Inflammatory macrophage (primary cell): ENCODE measurements around the gene CHD9NB.
A peak's percentile ranks its signal among the peaks of the same experiment; 100 is the strongest.

ENCODE experiments used
- DNase-seq, 2 donors: peaks; one replicate each; pipeline ENCODE4 v3.0.0-alpha.2; 2020 to 2022

CHD9NB gene

DNA sequence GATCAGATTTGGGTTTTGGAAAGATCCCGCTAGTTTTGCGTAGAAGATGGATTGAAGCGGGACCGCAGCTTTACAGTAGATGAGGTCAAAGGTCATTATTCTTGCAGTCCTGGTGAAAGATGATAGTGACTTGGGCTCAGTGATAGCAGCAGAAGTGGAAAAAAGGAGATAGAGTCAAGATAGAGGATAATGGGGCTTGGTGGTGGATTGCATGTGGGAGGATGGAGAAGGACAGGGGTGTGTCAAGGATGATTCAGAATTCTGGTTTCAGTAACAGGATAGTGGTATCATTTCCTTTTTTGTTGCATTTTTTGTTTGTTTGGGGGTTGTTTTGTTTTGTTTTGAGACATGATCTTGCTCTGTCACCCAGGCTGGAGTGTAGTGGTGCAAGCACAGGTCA, 28.7 kb downstream of the CHD9NB start:
- peak; percentile 32 to 41 for DNase-seq

DNA sequence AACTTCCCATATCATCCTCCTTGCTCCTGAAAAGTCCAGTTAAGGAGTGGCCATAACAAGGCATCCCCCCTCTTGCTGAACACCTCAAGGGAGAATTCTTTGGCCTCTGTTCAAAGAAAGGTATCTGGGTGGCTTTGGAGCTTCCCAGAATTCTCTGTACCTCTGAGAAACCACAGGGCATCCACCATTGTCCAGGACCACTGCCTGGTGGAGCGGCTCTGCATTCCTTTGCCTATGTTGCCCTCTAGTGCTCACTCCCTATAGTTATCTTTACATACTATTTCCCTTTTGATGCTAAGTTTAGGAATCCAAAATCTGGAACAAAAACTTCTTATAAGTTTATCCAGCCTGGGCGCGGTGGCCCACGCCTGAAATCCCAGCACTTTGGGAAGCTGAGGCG, 30.3 kb downstream of the CHD9NB start:
- DNase-seq, result peak; percentile 34 to 39

DNA sequence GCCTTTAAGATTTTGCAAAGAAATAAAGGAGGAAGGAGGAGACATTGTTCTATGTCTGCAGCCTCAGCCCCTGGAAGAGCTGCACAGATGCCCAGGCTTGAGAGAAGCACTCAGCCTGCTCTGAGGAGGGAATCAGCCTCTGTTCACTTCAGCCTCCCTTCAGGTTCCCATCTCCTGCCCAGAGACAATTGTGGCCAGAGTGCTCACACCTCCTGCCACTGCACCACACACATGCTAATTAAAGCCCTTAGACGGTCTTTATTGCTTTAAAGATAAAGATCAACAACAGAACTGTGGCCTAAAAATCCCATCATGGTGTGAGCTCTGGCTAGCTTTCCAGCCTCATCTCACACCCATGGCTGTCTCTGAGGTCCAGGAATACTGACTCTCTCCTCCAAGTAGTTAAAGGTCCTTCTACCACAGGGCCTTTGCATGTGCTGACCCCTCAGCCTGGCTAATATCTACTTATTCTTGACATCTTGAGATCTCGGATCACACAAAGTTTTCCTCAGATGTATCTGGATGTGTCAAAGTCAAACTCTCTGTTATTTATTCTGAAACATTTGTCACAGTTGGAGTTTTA, 33.8 kb downstream of the CHD9NB start:
- DNase-seq, result no peak

DNA sequence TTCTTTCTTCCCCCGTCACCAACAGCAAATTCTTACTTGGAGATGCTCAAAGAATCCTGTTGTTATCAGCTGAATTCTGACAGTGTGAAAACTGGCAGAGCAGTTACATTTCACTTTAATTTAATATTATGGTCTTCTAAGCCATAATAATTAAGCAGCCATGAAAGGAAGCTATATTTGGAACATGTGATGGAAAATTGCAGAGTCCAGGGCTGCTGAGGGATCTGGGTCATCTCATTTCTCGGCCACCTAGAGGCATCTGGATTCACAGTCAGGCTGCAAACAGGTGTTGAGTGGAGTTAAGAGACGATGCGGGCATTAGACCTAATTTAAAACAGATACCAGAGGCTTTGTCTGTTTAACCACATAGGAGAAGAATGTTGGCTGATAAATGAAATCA, 38.4 kb downstream of the CHD9NB start:
- DNase-seq, result no peak

DNA sequence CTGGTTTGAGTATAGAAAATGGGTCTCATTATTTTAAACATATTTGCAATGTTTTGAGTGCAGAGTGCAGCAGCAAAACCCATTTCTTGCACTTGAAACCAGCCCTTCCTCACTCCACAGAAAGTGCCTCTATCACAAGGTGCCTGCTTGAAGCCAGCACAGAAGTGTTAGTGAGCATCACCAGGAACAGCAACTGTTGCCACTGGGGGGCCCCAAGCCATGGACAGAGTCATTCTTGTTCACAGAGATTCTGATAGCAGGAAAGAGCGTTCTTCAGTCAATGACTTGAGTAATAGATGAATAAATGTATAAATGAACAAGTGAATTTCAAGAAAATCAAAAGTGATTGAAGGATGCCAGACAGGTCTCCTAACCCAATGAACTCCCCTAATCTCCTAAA, 45.6 kb downstream of the CHD9NB start:
- DNase-seq, result no peak

DNA sequence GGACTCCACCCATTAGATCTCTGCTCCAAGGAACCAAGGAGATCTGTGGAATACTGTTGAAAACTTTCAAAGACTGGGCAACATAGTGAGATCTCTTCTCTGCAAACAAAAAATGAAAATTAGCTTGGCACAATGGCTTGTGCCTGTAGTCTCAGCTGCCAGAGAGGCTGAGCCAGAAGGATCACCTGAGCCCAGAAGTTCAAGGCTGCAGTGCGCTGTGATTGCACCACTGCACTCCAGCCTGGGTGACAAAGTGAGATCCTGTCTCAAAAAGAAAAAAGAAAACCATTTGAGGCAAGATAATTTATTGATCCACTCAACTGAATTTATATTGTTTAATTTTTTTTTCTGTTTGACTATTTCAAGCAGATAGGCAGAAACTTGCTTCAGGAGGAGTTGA, 54.8 kb downstream of the CHD9NB start:
- no peak for DNase-seq

DNA sequence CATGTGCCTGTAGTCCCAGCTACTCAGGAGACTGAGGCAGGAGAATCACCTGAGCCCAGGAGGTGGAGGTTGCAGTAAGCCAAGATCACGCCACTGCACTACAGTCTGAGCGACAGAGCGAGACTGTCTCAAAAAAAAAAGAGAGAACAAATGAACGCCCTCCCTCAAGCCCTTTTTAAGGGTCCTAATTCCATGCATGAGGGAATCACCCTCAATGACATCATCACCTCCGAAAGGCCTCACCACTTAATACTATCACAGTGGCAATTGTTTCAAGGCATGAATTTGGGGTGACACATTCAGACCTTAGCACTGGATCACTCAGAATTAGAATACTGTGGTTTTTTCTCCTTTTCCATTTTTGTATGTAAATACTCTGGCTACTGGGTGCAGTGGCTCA, 57.8 kb downstream of the CHD9NB start:
- DNase-seq, result no peak

DNA sequence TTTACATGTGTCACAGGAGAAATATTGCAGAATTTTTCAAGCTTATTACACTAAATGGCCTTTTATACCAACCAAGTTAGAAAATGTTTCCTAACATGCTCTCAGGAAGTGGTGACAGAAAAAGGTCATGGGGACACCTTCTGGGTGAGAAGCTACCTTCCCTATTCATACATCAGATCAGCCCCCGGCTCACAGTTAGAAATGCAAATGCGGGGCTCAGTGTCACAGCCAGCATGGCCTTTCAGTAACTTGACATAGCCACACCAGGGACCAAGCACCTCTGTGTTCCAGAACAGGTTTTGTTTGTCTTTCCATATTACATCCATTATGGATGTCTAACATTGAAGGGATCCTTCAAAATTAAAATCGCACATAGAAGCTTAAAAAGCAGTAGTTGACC, 59.5 kb downstream of the CHD9NB start:
- DNase-seq, result peak in 1 of 2 donors; percentile 1

DNA sequence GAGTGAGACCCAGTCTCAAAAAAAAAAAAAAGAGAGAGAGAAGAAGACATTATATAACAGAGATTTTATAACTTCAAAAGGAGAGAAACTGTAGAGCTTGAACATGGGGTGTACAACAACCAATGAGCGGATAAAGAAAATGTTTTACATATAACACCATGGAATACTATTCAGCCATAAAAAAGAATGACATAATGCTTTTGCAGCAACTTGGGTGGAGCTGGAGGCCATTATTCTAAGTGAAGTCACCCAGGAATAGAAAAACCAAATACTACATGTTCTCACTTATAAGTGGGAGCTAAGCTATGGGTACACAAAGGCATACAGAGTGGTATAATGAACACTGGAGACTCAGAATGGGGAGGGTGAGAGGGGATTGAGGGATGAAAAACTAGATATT, 61.1 kb downstream of the CHD9NB start:
- DNase-seq, result no peak
